Mesothelial cell of epicardium (in vitro differentiated cells): ENCODE data around the gene PLEKHJ1. TPM values are rescaled to one million over a fixed set of nuclear protein-coding genes. Genes with fewer than 3 reads are reported as not detected.

Source experiments
- DNase-seq, 2 experiments: peaks; one replicate each; pipeline ENCODE4 v3.0.0; 2021; ENCODE audit warnings: low spot score in 2 of 2; ENCODE audit not compliant: unreplicated experiment in 2 of 2
- H3K27ac Mint-ChIP-seq: 2 replicates; pipeline ENCODE4 v1.8.0; 2021; ENCODE audit warnings: mixed read lengths
- H3K27me3 Mint-ChIP-seq: 2 replicates; pipeline ENCODE4 v1.8.0; 2021; ENCODE audit warnings: low read depth, mixed read lengths
- H3K36me3 Mint-ChIP-seq: 2 replicates; pipeline ENCODE4 v1.8.0; 2021; ENCODE audit warnings: mixed read lengths
- H3K4me1 Mint-ChIP-seq: 2 replicates; pipeline ENCODE4 v1.8.0; 2021; ENCODE audit warnings: mixed read lengths
- H3K4me3 Mint-ChIP-seq: 2 replicates; pipeline ENCODE4 v1.8.0; 2021; ENCODE audit warnings: mild to moderate bottlenecking, moderate library complexity, mixed read lengths
- H3K9me3 Mint-ChIP-seq: 2 replicates; pipeline ENCODE4 v1.8.0; 2021; ENCODE audit warnings: mixed read lengths
- total RNA-seq: library from RNA; stranded (reverse); gene quantifications from 3 replicates; pipeline ENCODE4 v1.2.1, GENCODE V29; 2021
- TF ChIP-seq, protein P1 (sequence below): fragments of 200-600 bp; sonication (generic); IDR thresholded peaks from one replicate; pipeline ENCODE4 v1.5.0; 2021; ENCODE audit warnings: antibody characterized with exemption; ENCODE audit not compliant: unreplicated experiment

The PLEKHJ1 gene
- total RNA-seq, 1 donor from 2014 or later = 73.4 TPM

DNA sequence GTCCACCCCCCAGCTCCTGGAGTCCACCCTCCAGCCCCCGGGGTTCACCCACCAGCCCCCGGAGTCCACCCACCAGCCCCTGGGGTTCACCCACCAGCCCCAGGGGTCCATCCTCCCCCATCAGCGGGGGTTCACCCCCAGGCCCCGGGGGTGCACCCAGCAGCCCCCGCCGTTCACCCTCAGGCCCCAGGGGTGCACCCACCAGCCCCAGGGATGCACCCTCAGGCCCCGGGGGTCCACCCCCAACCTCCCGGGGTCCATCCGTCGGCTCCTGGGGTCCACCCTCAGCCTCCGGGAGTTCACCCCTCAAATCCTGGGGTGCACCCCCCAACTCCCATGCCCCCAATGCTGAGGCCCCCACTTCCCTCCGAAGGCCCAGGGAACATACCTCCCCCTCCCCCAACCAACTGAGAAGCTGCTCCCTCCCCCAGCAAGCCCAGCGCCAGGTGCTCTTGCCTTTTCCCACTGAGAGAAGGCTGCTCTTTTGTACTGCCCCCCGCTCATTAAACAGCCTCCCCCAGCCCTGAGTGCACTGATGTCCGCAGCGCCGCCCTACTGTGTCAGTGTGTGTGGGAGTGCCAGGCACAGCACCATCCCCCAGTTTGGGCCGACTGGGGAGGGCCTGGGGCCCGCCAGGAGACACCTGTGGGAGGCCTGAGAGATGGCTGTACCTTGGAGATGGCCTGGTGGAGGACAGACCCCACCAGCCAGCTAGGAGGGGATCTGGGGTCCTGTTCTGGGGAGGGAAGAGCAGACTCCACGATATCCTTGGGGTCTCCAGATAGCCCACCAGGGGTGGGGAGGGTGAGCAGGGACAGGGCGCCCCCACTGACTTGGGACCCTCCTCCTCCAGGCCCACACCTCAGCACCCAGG is 12.2 kb upstream of the PLEKHJ1 start:
- Mint-ChIP-seq H3K36me3 (peaks cover 4% of the 10 kb centered on the region), H3K27me3 (peaks cover 10% of the 10 kb centered on the region), H3K27ac (peak overlapping the region; percentile 59), H3K4me1 (no peaks in the 10 kb centered on the region), H3K9me3 (no peaks in the 10 kb centered on the region), H3K4me3 (no peak overlapping the region)
- TF ChIP-seq, protein P1, sequence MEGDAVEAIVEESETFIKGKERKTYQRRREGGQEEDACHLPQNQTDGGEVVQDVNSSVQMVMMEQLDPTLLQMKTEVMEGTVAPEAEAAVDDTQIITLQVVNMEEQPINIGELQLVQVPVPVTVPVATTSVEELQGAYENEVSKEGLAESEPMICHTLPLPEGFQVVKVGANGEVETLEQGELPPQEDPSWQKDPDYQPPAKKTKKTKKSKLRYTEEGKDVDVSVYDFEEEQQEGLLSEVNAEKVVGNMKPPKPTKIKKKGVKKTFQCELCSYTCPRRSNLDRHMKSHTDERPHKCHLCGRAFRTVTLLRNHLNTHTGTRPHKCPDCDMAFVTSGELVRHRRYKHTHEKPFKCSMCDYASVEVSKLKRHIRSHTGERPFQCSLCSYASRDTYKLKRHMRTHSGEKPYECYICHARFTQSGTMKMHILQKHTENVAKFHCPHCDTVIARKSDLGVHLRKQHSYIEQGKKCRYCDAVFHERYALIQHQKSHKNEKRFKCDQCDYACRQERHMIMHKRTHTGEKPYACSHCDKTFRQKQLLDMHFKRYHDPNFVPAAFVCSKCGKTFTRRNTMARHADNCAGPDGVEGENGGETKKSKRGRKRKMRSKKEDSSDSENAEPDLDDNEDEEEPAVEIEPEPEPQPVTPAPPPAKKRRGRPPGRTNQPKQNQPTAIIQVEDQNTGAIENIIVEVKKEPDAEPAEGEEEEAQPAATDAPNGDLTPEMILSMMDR = no peak
- no peak for DNase-seq

DNA sequence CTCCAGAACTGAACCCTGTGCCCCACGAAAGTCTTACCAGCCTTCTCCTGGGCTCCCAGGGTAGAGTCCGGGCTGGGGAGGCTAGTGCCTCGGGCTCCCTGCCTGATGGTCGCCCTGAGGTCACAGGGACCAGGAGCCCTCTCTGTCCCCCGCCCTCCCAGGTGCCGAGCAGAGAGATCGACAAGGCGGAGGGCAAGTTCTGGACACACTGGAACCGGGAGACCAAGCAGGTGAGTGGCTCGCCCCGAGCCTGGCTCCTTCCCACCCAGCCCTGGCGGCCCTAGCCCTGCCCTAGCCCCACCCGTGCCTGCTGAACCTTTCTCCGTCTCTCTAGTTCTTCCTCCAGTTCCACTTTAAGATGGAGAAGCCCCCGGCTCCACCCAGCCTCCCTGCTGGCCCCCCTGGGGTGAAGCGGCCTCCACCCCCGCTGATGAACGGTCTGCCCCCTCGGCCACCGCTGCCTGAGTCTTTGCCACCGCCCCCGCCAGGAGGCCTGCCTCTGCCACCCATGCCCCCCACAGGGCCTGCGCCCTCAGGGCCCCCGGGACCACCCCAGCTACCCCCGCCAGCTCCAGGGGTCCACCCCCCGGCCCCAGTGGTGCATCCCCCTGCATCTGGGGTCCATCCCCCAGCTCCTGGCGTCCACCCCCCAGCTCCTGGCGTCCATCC is 11.4 kb upstream of the PLEKHJ1 start:
- DNase-seq = no peak
- TF ChIP-seq, protein P1 = no peak
- no peak overlapping the region for H3K4me3 Mint-ChIP-seq
- peaks cover 2% of the 10 kb centered on the region for H3K27me3 Mint-ChIP-seq
- H3K36me3 Mint-ChIP-seq = peaks cover 3% of the 10 kb centered on the region
- no peaks in the 10 kb centered on the region for H3K9me3 Mint-ChIP-seq
- no peak overlapping the region for H3K27ac Mint-ChIP-seq
- no peaks in the 10 kb centered on the region for H3K4me1 Mint-ChIP-seq

DNA sequence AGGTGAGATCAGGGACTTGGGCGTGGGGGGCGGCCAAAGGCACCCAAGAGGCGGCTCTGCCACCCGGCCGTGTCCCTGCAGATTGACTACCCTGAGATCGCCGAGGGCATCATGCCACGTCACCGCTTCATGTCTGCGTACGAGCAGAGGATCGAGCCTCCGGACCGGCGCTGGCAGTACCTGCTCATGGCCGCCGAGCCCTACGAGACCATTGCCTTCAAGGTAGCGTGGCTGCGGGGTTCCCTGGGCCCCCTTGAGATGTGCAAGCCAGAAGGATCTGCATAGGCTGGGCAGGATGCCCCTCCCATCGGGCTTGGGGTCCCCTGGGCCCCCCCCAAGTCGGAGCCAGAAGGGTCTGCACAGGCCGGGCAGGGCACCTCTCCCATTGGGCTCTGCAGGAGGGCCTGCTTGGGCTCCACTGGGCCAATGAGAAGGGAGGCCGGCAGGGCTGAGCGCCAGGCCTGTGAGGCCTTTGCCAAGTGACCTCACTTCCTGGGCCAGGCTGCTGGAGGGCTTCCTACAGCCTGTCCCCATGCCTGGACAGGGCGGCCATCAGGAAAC is 10.8 kb upstream of the PLEKHJ1 start:
- peaks cover 3% of the 10 kb centered on the region for H3K4me1 Mint-ChIP-seq
- no peak overlapping the region for H3K4me3 Mint-ChIP-seq

DNA sequence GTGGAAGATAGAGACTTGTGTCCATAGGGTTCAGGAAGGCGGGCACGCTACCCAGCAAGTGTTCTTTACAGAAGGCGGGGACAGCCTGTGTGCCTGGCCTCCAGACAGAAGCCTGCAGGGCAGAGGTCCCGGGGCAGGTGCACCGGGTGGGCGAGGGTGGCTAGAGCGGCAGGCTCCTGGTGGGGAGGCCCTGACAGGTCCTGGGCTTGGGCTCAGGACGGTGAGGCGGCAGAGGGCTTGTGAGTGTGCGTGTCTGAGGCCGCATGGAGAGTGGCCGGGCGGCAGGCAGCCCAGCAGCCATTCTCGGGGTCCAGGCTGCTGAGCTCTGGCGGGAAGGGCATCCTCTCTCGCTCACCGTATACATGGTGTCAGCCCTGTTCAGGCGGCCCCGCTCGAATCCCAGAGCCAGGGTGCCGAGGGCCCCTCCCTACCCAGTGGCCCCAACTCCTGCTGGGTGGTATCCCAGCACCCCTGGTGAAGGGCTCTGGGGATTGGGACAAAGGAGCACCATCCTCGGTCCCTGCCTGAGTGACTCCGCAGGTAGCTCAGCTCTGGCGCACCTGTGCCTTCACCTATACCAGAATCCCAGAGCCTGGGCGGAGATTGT is 10.0 kb upstream of the PLEKHJ1 start:
- Mint-ChIP-seq H3K36me3 (peaks cover 2% of the 10 kb centered on the region), H3K4me3 (no peak overlapping the region), H3K27me3 (no peaks in the 10 kb centered on the region), H3K4me1 (peaks cover 9% of the 10 kb centered on the region), H3K27ac (no peak overlapping the region), H3K9me3 (no peaks in the 10 kb centered on the region)
- TF ChIP-seq, protein P1 = no peak
- no peak for DNase-seq

More for the DNA sequence above, 10.8 kb upstream of the PLEKHJ1 start:
- Mint-ChIP-seq H3K36me3 (peaks cover 2% of the 10 kb centered on the region), H3K9me3 (no peaks in the 10 kb centered on the region), H3K27me3 (no peaks in the 10 kb centered on the region), H3K27ac (no peak overlapping the region)
- DNase-seq = no peak
- TF ChIP-seq, protein P1 = no peak

DNA sequence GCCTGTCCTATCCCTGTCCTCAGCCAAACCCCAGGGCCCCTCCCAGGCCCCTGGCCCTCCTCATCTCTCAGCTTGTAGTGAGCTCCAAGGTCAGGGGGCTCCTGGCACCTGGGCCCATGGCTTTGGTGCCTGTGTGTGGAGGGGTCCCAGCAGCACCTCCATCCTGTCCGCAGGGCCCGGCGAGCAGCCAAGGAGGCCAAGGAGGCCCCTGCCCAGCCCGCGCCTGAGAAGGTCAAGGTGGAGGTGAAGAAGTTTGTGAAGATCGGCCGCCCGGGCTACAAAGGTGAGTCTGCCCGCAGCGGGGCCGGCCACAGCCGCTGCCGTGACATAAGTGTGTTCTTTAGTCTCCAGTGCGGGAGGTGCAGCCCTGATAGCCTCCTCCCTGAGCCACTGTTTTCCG is 9.1 kb upstream of the PLEKHJ1 start:
- Mint-ChIP-seq H3K27ac (no peak overlapping the region), H3K4me3 (no peak overlapping the region), H3K36me3 (peaks cover 2% of the 10 kb centered on the region), H3K4me1 (peaks cover 18% of the 10 kb centered on the region), H3K9me3 (no peaks in the 10 kb centered on the region), H3K27me3 (no peaks in the 10 kb centered on the region)
- no peak for DNase-seq
- TF ChIP-seq, protein P1 = no peak
